HG03571 (cell line): ENCODE results near the gene TCP11.

ENCODE experiments used
- ATAC-seq: cut with Tn5 transposase; IDR thresholded peaks from one replicate; pipeline ENCODE4 v1.9.1; 2021; ENCODE audit not compliant: unreplicated experiment

Gene TCP11

DNA sequence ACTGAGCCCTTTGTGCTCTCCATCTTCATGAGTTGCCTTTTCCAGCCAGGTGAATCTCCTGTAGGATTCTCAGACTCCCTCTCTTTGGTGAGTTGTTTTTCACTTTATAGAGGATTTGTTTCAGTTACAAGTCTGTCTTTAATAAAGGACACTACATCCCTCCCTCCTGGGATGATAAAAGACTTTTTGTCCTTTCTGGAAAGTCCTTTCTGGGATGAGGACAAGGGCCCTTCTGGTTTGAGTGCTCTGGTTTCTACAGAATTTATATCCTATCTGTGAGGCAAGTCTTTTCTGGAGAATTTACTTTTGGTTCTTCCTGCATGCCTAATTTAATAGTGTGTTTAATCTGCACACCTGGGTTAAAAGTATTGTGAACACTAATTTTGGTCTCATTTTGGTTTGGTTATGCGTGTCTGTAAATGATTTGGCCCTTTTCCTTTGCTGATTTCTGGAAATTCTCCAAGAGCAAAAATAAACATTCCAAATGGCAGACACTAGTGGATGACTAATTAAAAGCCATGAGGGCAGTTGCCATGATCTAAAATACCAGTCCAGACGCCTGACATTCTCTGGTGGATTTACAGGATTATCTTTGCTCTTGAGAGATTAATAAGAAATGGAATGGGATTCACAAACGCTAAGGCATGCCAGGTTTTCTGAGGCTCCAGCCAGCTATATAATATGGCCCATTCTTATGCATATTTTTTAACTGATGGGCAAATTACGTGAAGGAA, 44.8 kb downstream of the TCP11 start:
- no peak for ATAC-seq

DNA sequence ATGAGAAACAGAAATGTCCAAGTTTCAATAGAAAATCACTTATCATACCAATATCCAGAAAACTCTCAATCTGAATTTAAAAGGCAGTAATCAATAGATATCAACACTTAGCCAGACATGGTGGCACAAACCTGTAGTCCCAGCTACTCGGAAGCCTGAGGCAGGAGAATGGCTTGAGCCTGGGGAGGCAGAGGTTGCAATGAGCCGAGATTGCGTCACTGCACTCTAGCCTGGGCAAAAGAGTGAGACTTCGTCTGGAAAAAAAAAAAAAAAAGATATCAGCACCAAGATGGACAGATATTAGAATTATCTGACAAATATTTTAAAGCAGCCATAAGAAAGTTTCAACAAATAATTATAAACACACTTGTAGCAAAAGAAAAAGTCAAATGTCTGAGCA, 47.0 kb downstream of the TCP11 start:
- no peak for ATAC-seq

DNA sequence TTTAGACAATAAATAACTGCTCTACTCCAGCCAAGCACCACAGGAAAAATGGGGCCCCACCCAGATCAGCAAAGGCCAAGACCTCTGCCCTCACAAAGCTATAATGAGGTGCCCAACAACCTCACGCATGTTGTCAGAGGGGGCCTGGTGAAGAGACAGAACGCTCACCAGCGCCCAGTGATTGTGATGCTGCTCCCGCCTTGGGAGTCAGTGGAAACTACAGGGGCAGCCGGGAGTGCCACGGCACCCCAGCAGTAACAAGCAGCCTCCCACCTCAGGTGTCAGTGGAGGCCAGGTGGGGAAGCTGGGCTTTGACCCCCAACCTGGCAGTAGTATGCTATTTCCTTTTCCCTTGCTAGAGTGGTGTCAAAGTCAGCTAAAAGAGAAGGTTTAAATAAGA, 47.4 kb downstream of the TCP11 start:
- no peak for ATAC-seq

DNA sequence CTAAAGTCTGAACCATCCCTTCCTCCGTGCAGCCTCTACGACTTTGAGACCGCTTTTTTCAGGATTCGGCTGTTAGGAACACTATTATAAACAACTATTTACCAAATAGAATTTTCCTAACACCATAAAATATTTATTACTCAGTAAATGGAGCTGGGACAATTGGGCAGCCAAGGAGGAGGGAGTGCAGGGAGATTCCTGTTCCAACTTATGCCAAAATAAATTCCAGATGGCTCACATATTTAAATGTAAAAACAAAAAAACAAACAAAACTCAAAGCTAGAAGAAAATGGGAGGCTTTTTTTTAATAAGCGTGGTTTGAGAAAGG, 48.1 kb downstream of the TCP11 start:
- ATAC-seq: no peak

DNA sequence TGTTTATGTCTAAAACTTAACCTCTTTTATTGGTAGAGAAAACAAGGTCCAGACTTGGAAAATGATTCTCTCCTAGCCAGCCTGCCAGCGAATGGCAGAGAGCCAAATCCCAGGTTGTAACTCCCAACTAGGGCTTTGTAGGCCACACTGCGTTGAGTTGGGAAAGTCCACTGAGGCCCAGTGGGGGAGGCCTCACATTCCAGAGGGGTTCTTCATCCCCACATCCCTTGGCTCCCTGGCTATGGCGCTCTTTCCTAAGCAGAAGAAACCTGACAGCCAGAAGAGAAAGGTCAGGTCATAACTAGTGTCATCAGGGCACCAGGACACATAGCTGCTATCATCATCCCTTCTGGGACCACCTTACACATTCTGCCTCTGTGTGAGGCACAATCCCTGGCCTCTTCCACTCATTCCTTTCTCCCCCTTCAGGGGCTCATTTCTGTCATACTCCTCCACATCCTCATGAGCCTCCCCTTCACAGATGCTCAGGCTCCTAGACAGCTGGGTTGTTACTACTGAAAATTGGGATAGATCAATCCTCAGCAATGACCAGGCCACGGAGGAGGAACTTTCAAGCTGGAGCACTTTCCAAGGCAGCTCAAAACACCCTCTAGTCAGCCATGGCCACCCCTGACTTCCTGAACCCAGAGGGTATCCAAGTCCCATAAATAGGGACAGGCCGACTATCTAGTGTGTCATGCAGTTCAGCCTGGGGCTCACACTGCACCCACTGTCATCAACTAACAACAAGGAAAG, 48.6 kb downstream of the TCP11 start:
- no peak for ATAC-seq

DNA sequence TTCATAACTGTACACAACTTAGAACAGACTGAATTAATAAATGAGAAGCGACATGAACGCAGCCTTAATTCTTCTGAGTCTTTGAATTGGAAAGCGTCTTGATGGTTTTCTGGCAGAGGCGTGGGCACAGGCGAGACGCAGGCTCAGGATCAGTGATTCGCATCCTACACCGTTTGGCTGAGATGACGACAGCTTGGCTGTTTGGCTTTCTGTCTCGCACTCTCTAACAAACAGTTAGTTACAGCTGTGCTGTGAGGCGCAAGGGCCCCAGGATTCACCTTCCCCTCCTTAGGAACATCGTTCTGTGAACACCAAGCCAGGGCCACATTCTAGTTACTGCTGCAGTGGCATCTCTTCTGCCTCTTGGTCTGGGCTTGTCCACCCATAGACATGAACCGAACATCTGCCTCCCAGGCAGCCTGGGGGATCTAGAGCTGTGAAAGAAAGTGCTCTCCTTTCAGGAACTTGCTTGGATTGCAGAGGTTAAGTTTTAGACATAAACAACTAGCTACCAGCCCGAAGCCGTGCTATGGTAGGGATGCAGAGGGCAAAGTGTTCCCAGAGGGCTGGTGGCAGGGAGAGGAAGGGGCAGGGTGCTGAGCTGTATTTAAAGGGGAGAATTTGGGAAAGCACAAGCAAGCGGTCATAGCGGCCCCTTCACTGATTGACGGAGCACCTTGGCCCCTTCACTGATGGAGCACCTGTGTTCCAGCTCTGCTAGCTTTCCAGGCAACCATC, 49.6 kb downstream of the TCP11 start:
- no peak for ATAC-seq

DNA sequence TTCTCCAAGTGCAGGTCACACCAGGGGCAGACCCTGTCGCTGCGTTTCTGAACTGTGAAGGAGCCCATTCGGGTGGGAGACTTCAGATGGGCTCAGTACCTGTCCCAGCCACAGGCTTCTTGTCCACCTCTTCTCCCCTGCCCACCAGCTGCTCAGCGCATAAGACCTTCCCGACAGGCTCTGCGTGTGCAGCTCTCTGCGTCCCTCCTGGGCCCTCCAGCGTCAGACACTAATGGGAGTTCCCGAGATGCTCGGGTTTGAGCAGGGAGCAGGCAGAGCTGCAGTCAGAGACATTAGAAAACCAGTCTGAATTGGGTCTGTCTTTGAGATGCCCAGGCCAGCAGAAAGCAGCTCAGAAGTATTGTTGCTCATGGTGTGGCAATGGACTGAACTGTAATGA, 50.4 kb downstream of the TCP11 start:
- no peak for ATAC-seq

DNA sequence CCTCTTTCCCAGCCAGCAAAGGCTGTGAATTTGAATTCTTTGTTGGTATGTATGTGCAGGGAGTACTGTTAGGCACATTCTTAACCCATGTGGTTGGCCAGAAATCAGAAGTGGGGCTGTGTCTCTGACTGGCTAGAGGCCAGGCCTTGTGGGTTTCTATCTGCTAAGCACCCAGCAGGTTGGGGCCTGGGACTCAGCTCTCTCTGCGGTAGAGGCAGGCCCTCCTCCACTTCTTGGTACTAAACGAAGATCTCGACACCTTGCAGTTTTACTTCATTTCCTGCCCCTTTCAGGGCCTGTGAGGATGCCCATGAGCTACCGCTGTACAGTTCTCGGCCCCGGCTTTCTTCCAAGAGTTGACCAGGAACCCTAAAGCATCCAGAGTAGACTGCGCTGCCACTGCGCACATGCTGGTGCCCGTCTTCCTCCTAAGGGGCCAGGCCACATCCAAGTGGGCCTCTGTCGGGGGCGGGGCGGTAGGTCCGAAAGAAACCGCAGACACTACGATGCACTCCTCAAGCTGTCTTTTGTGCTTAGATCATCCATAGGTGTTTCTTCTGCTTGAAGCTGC, 51.1 kb downstream of the TCP11 start:
- ATAC-seq: no peak

DNA sequence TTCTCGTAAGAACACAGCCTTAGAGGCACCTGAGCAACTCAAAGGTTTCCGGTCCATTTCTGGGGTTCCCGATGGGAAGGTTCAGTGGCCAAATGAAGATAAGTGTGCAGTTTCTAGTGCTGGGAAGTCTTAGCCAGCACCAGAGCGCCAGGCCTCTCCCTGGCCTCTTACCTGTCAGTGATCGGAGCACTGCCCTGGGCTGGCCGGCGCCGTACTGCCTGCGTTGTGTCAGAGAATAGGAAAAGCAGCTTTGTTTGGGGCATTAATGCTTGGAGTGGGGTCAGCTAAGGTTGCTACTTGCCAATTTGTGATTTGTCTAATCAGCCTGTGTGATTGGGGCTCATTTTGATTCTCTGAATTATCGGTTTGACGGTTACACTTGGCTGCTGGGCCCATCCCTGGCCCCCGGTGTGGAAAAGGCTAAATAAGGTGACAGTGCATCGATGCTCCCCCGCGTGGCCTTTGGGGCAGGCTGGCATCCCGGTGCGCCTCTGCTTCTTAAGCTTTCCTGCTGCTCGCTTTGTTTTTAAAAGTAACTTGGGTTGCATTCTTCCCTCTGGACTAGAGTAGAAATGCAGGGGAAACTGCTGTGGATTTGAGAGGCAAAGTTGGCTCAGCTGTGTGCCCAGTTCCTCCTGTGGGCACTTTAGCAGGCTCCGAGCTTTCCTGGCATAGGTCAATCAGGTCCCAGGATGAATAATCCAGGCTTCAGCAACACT, 51.8 kb downstream of the TCP11 start:
- no peak for ATAC-seq

DNA sequence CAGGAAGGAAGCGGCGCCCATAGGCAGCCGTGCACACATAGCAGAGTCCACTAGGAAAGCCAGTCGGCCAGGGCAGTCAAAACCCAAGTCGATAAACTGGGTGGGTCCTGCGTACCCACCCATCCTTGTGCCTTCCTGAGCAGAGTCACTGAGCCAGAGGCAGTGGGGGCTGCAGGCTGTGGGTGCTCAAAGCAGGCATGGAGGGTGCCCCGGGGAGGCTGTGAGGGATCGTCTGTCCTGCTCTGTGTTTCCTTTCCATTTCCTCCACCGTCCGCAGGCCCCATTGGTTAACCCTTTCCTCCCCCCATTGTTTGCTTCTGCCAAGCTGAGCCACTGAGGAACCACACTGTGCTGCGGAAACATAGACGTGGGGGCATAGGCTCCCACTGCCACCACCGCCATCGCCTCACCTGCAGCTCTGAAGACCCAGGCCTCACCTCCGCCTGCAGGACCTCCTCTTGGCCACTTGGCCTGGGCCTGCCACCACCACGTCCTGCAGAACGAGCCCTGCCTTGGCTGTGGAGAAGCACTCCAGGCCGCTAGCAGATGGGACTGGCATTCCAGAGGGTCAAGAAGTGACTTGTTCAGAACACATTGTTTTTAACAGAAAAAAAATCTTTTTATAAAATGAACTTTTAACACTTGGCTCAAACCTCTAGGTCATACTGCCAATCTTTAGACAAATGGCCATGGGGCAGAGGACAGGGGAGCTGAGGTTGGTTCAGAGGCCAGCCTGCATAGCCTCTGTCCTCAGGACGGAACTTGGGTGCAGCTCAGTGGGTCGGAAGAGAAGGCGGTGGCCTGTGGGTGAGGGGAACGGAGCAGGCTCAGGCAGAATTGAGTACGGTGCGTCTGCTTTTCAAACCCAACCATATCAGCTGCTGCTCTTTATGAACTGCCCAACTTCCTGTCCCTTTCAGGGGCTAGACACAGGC, 52.6 kb downstream of the TCP11 start:
- no peak for ATAC-seq

DNA sequence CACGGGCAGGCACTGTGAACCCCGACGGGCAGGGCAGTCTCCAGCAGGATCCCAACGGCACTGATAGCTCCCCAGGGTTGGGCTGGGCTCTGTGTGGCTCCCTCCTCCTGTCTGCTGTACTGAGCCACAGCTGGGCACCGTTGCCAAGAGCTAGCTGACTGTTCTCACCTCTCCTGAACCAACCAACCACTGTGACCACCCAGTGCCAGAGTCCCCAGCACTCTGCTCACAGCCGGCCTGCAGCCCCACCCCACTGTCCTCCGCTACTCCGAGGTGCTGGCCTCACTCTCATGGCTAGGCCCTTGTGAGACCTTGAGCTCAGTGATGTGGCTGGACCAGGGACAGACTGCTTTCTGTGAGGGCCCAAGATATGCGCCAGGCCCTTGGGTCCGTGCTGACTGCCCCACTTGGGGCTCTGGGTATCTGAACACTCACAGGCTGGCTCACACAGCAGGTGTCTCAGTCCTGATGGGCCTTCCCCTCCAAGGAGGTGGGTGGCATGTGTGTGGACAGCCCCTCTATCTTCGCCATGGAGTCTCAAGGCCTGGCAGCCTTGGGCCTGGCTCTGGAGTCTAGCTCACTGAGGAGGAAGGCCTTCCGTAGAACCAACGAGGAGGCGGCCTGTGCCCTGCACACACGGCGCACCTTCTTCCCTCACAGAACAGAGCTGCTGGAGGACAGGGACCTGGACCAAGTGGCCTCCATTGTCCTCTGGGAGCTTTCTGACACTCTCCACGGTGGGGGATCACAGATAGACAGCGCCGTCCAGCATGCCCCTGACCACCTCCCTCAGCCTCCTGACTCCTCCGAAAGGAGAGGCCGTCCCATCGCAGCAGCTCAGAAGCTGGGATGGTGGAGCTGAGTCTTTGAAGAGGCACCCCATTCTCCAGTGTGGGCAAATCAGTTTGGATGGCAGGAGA, 53.5 kb downstream of the TCP11 start:
- ATAC-seq: no peak

DNA sequence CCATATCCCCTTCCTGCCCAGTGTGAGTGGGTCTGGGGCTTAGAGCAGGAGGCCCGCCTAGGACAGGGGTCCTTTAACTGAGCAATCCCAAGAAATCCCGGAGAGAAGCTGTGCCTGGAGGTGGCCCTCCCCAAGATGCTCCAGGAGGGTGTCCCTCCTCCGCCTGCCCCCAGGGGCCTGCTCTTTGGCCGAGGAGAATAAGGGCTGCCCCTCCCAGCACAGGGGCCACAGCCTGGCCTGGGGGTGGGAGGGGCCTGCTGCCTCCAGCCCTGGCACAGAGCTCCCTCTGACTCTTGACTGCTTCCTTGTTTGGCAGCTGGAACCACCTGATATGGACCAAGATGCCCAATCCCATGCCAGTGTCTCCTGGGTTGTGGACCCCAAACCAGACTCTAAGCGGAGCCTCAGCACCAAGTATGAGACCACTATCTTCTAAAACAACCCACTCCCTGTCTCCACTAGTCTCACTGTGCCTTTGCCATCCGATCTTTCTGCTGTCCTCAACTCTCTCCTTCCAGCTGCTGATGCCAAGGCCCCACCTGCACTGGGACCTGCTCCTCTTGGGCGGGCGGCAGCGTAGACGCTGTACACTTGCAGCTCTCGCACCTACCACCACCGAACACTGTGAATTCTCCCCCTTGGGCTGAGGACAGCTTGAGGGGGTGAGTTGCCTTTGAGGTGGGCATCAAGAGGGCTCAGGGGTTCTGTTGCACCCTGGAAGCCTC, 54.3 kb downstream of the TCP11 start:
- ATAC-seq: no peak

DNA sequence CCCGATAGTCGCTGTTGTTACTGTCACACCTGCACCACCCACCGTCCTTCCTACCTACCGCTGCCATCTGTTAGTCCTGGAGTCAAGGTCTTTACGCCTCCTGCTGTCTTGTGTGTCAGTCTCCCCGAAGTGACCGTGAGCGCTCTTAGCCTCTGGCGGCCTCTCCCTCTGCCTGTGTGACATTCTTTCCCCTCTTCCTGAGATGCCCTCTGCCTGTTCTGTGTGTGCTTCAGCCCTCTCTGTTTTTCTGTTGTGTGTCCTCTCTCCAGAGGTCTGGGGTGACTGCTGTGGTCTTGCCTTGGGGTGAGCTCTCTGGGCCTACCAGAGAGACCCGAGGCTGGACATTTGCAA, 54.9 kb downstream of the TCP11 start:
- ATAC-seq: no peak

DNA sequence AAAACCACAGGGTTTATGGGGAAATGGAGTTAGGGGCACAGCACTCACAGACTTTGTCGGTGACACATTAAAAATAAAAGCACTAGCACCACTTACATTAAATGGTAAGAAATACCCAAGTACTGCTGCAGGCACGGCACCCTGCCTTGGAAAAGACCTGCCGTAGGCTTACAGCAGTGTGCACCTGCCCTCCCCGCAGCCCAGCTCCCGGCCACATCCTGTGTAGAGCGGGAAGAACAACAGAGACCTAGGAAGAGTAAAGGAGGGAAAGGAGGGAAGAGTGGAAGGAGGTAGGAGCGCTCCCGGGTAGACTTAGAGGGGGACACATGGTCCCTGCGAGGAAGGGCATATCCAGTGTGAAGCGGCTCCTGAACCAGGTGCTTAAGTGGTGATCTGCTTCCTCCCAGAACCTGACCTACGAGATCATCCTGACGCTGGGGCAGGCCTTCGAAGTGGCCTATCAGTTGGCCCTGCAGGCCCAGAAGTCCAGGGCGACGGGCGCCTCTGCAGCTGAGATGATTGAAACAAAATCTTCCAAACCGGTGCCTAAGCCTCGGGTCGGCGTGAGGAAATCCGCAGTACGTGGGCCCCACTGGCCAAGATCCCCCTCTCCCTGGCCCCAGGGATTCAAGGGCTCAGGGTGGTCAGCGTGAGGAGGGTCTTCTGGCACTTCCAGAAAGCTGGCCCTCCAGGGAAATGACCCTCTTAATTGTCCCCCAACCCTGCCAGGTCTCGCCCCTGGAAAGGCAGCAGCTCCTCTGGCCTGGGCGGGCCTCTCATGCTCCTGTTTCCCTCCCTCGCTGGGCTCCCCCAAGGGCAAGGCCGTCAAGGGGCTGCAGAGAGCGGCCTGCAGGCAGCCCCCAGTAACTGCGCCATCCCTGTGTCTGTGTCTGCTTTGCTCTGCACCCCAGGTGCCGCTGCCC, 55.5 kb downstream of the TCP11 start:
- no peak for ATAC-seq

DNA sequence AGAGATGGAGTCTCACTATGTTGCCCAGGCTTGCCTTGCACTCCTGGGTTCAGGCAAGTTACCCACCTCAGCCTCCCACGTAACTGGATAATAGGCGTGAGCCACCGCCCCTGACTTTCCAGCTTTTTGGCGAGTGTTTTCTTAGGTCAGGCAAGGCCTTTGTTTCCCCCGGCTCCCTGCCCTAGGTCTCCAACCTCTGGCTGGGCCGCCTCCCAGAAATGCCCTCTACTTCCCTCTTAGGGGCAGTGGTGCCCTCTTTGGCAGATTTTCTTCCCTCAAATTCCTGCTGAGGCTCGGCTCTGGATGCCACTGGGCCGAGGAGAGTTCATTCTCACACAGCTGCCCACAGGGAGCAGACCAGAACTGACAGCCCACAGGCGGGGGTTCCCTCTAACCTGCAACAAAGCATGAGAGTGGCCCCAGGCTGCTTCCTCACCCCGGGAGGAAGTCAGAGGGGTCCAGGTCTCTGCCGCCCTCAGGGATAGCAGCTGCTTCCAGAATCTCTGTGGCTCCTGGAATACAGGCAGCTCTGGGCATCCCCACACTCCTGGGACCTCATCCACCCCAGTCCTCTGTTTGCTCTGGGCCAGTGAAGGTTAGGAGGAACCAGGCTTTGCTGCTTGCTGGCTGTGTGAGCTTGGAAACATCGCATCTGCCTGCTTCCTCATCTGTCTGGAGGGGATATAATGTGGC, 56.5 kb downstream of the TCP11 start:
- ATAC-seq: no peak

DNA sequence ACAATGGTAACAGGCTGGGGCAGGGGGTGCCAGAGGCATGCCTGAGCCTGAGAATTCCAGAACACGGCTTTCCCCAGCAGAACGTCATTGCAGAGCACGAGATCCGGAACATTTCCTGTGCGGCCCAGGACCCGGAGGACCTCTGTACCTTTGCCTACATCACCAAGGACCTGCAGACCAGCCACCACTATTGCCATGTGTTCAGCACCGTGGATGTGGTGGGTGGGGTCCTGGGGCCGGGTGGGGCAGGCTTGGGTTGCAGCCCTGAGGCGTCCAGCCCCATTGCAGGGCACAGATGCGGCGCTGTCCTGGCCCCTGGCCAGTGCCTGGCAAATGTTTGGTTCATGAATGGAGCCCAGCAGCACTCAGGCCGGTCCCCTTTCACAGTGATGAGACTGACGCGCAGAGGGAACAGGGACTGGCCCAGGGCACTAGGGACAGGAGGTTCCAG, 57.1 kb downstream of the TCP11 start:
- no peak for ATAC-seq

DNA sequence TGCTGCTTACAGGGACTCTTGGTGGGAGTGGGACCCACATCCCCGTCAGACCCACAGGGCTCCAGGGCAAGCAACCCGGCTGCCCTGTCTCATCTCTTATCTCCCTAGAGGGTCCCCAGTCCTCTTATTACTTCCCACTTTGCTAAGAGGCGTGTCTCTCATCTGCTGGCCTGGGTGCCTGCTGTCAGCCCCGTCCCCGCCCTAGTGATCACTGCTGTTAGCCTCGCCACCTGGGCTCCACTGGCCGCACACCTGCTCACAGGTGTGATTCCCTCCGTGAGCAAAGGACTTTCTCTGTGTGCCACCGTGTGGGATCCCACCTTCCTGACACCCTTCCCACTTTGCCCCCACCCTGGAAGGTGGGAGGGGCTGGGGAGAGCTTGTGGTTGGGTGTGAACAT, 57.6 kb downstream of the TCP11 start:
- no peak for ATAC-seq
